Karpas-422 (cell line): ENCODE measurements around the gene FILIP1L. TPM values are rescaled to one million over a fixed set of nuclear protein-coding genes. Genes with fewer than 3 reads are reported as not detected.

Source experiments
- DNase-seq: peaks from one replicate; pipeline ENCODE4 v3.0.0-alpha.2; 2015
- H2AFZ ChIP-seq: fragments of 200-600 bp; sonication (generic); 2 replicates; pipeline ENCODE4 v1.6.1; 2014; ENCODE audit warnings: antibody characterized with exemption, low read length, mixed read lengths
- H3K27ac ChIP-seq: fragments of 200-600 bp; sonication (generic); 2 replicates; pipeline ENCODE4 v1.5.1; 2014; ENCODE audit warnings: mild to moderate bottlenecking, low read length, moderate library complexity
- H3K27me3 ChIP-seq: fragments of 200-600 bp; sonication (generic); 2 replicates; pipeline ENCODE4 v1.6.1; 2014; ENCODE audit warnings: low read length, mixed read lengths
- H3K36me3 ChIP-seq: fragments of 200-600 bp; sonication (generic); 2 replicates; pipeline ENCODE4 v1.6.1; 2014; ENCODE audit warnings: low read length, mixed read lengths; ENCODE audit not compliant: insufficient read depth
- H3K4me1 ChIP-seq: fragments of 200-600 bp; sonication (generic); 2 replicates; pipeline ENCODE4 v1.6.1; 2014; ENCODE audit warnings: mild to moderate bottlenecking, low read length, mixed read lengths
- H3K4me2 ChIP-seq: fragments of 200-600 bp; sonication (generic); 2 replicates; pipeline ENCODE4 v1.6.1; 2014; ENCODE audit warnings: low read length, low read depth, mild to moderate bottlenecking; ENCODE audit not compliant: poor library complexity, severe bottlenecking
- H3K4me3 ChIP-seq: fragments of 200-600 bp; sonication (generic); 2 replicates; pipeline ENCODE4 v1.5.1; 2014; ENCODE audit warnings: mild to moderate bottlenecking, antibody characterized with exemption, low read length, mixed read lengths
- H3K79me2 ChIP-seq: fragments of 200-600 bp; sonication (generic); 2 replicates; pipeline ENCODE4 v1.6.1; 2014; ENCODE audit warnings: mild to moderate bottlenecking, low read length, mixed read lengths
- H3K9ac ChIP-seq: fragments of 200-600 bp; sonication (generic); 2 replicates; pipeline ENCODE4 v1.6.0; 2014; ENCODE audit warnings: low read length
- H3K9me2 ChIP-seq: fragments of 200-600 bp; sonication (generic), shearing (Covaris generic); replicated peaks from 2 replicates; pipeline ENCODE4 v1.6.0; 2014; ENCODE audit warnings: mild to moderate bottlenecking, low read length, moderate library complexity; ENCODE audit not compliant: insufficient read depth
- H3K9me3 ChIP-seq: fragments of 300-700, 200-600 bp; sonication (generic); 2 replicates; pipeline ENCODE4 v1.6.1; 2014; ENCODE audit warnings: low read length, mixed read lengths
- H4K20me1 ChIP-seq: fragments of 200-600 bp; sonication (generic); 2 replicates; pipeline ENCODE4 v1.6.1; 2014; ENCODE audit warnings: mild to moderate bottlenecking, antibody characterized with exemption, low read length, low read depth; ENCODE audit not compliant: insufficient read depth
- total RNA-seq: library from RNA; depleted of rRNA; stranded (reverse); fragments of >200 nt; shearing (Covaris generic); gene quantifications from 2 replicates; pipeline ENCODE4 v1.2.3, GENCODE V29; 2014; ENCODE audit warnings: low replicate concordance

FILIP1L gene
- total RNA-seq, 1 experiment from 2014 or later: 0.37 TPM

DNA sequence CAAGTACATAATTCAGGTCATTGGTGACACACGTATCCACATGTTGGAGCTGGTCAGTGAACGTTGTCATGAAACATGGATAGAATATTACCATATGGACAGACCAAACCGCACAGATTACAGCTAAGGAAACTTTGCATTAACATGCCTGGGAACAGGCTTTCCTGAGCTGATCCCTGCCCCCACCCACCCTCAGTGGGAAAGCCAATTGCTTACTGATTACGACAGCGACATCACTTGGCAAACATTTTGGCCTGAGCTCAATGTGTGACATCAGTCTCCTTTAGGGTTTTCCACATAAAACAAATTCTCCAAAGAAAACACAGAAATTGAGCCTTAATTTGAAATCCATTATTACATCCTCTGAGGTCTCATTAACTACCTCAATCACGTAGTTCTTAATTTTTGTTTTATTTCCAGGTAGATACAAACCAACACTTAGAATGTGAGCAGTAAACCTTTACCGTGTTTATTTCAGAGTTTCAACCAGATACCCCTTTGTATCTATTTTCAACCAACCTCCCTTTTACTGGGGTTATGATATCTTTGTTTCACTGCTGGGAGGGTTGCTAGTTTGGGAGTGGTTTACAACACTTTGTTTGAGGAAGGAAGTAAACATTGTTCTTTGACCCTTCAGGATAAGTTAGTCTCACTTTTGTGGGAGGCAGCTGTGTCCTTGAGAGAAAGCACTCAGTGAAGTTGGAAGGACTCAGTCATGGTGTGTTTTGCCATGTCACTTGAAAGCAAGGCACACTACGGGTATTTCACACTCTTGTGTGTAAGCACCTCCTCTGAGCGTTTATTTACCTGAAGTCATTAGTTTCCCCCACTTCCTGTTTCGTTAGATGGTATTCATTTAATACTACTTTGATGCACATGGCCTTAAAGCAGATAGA lies 193.6 kb downstream of the FILIP1L start:
- Histone ChIP-seq H4K20me1 (0 out of 2 replicates have a peak, but pooled peaks cover under 1% of the 10 kb centered on the region), H3K9me3 (no peaks in the 10 kb centered on the region), H3K79me2 (no peaks in the 10 kb centered on the region; the same call in 1 of the 2 replicates), H3K36me3 (no peaks in the 10 kb centered on the region), H3K9ac (no peak overlapping the region), H3K4me3 (no peak overlapping the region), H3K27ac (no peak overlapping the region), H3K4me2 (no peak overlapping the region), H3K4me1 (no peaks in the 10 kb centered on the region), H3K27me3 (no peaks in the 10 kb centered on the region), H2AFZ (no peak overlapping the region), H3K9me2 (no peaks in the 10 kb centered on the region)
- no peak for DNase-seq

- H3K9ac ChIP-seq: no peak overlapping the region
- H3K27me3 ChIP-seq: no peaks in the 10 kb centered on the region
- 0 out of 2 replicates have a peak, but pooled peaks cover 3% of the 10 kb centered on the region for H4K20me1 ChIP-seq
- no peak overlapping the region for H2AFZ ChIP-seq
- no peak overlapping the region for H3K4me2 ChIP-seq
- H3K9me2 ChIP-seq: no peaks in the 10 kb centered on the region
- H3K79me2 ChIP-seq: no peaks in the 10 kb centered on the region; the same call in 1 of the 2 replicates
- no peaks in the 10 kb centered on the region for H3K36me3 ChIP-seq
- no peaks in the 10 kb centered on the region for H3K9me3 ChIP-seq
- no peak for DNase-seq
- no peaks in the 10 kb centered on the region for H3K4me1 ChIP-seq
- H3K27ac ChIP-seq: no peak overlapping the region
- no peak overlapping the region for H3K4me3 ChIP-seq
Measured at GRCh38 chr3:99919694-99920093, 194.6 kb downstream of the FILIP1L start.

DNA sequence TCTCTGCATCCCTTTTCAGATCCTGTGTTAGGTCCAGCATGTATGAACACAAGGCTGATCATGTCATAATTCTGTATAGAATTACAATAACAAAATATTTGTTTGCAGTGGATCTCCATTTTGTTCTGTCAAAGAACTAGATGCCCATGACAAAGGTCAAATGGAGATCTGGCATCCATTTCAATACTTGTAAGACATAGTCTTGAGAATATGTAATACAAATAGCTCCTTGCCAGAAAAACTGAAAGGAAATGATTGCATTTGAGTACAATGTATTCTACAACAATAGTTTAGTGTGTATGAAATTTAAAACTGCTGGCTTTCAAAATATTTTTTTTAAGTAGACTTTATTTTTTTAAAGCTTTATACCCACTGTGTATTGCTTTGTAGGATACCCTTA lies 195.6 kb downstream of the FILIP1L start:
- Histone ChIP-seq H3K9ac (no peak overlapping the region), H3K27me3 (no peaks in the 10 kb centered on the region), H3K4me2 (no peak overlapping the region), H3K4me1 (no peaks in the 10 kb centered on the region), H3K79me2 (peaks cover 2% of the 10 kb centered on the region; the same call in 1 of the 2 replicates), H3K4me3 (no peak overlapping the region), H3K27ac (no peak overlapping the region), H3K9me3 (no peaks in the 10 kb centered on the region), H3K36me3 (no peaks in the 10 kb centered on the region), H4K20me1 (peaks cover 3% of the 10 kb centered on the region; the same call in 1 of the 2 replicates), H2AFZ (no peak overlapping the region), H3K9me2 (no peaks in the 10 kb centered on the region)
- no peak for DNase-seq

- Histone ChIP-seq H3K27me3 (no peaks in the 10 kb centered on the region), H2AFZ (no peak overlapping the region), H3K79me2 (peaks cover 3% of the 10 kb centered on the region; the same call in 1 of the 2 replicates), H3K9ac (no peak overlapping the region), H4K20me1 (peaks cover 3% of the 10 kb centered on the region; the same call in 1 of the 2 replicates), H3K4me1 (no peaks in the 10 kb centered on the region), H3K4me2 (no peak overlapping the region), H3K27ac (no peak overlapping the region), H3K9me2 (no peaks in the 10 kb centered on the region), H3K9me3 (no peaks in the 10 kb centered on the region), H3K36me3 (no peaks in the 10 kb centered on the region), H3K4me3 (no peak overlapping the region)
- no peak for DNase-seq
Measured at GRCh38 chr3:99915906-99916432, 198.3 kb downstream of the FILIP1L start.

- no peak overlapping the region for H2AFZ ChIP-seq
- H3K4me1 ChIP-seq: no peaks in the 10 kb centered on the region
- H3K9me3 ChIP-seq: no peaks in the 10 kb centered on the region
- H3K36me3 ChIP-seq: no peaks in the 10 kb centered on the region
- H3K4me2 ChIP-seq: no peak overlapping the region
- H4K20me1 ChIP-seq: peaks cover 3% of the 10 kb centered on the region; the same call in 1 of the 2 replicates
- H3K9me2 ChIP-seq: no peaks in the 10 kb centered on the region
- H3K27me3 ChIP-seq: no peaks in the 10 kb centered on the region
- peaks cover 17% of the 10 kb centered on the region for H3K79me2 ChIP-seq
- no peak overlapping the region for H3K27ac ChIP-seq
- H3K4me3 ChIP-seq: no peak overlapping the region
- no peak overlapping the region for H3K9ac ChIP-seq
- no peak for DNase-seq
Measured at GRCh38 chr3:99911433-99911832, 202.9 kb downstream of the FILIP1L start.

- H3K79me2 ChIP-seq: peaks cover 19% of the 10 kb centered on the region
- no peak overlapping the region for H3K4me2 ChIP-seq
- no peak overlapping the region for H3K27ac ChIP-seq
- H2AFZ ChIP-seq: no peak overlapping the region
- H3K9me2 ChIP-seq: no peaks in the 10 kb centered on the region
- DNase-seq: no peak
- H3K36me3 ChIP-seq: no peaks in the 10 kb centered on the region
- H3K4me3 ChIP-seq: no peak overlapping the region
- no peak overlapping the region for H3K9ac ChIP-seq
- H3K9me3 ChIP-seq: no peaks in the 10 kb centered on the region
- no peaks in the 10 kb centered on the region for H3K27me3 ChIP-seq
- H4K20me1 ChIP-seq: peaks cover 3% of the 10 kb centered on the region; the same call in 1 of the 2 replicates
- H3K4me1 ChIP-seq: no peaks in the 10 kb centered on the region
Measured at GRCh38 chr3:99910752-99911290, 203.5 kb downstream of the FILIP1L start.

- no peaks in the 10 kb centered on the region for H3K4me1 ChIP-seq
- H3K79me2 ChIP-seq: peaks cover 20% of the 10 kb centered on the region
- H3K27me3 ChIP-seq: no peaks in the 10 kb centered on the region
Measured at GRCh38 chr3:99909714-99910495, 204.4 kb downstream of the FILIP1L start.

More at GRCh38 chr3:99909714-99910495, 204.4 kb downstream of the FILIP1L start:
- Histone ChIP-seq H3K27ac (no peak overlapping the region), H3K9me2 (no peaks in the 10 kb centered on the region), H3K9me3 (no peaks in the 10 kb centered on the region), H3K4me3 (no peak overlapping the region), H3K4me2 (no peak overlapping the region), H2AFZ (no peak overlapping the region), H4K20me1 (no peaks in the 10 kb centered on the region; the same call in 1 of the 2 replicates), H3K9ac (no peak overlapping the region), H3K36me3 (no peaks in the 10 kb centered on the region)
- no peak for DNase-seq
